OCI-LY7 (cell line): ENCODE measurements around the gene SLC9A7. TPM values are rescaled to one million over a fixed set of nuclear protein-coding genes. Genes with fewer than 3 reads are reported as not detected.

ENCODE experiments used
- BruUV-seq: library from RNA; stranded (reverse); fragments of 400-500 nt; replicated peaks from 2 replicates; lab custom pipeline; 2021; lab: Mats Ljungman, UMichigan
- CTCF ChIA-PET: fragments of 300-600 bp; sonication (Branson Sonifier 250); formaldehyde crosslinking; loops from one replicate; lab custom pipeline; 2022; ENCODE audit warnings: antibody characterized with exemption; ENCODE audit not compliant: unreplicated experiment; lab: Charles Lee
- POLR2A ChIA-PET: fragments of 300-600 bp; sonication (Branson Sonifier 250); formaldehyde crosslinking; loops from one replicate; lab custom pipeline; 2022; ENCODE audit warnings: antibody characterized with exemption; lab: Charles Lee
- DNase-seq: peaks from one replicate; pipeline ENCODE4 v3.0.0-alpha.2; 2015; ENCODE audit warnings: low spot score
- H2AFZ ChIP-seq: fragments of 200-600 bp; sonication (generic), shearing (Covaris generic); 2 replicates; pipeline ENCODE4 v1.6.1; 2014; ENCODE audit warnings: mild to moderate bottlenecking, antibody characterized with exemption, low read length, moderate library complexity
- H3K27ac ChIP-seq: fragments of 200-600 bp; sonication (generic); 2 replicates; pipeline ENCODE4 v1.5.1; 2014; ENCODE audit warnings: mixed run types, low read depth, mild to moderate bottlenecking, moderate library complexity, low read length, inconsistent platforms; ENCODE audit not compliant: poor library complexity, severe bottlenecking
- H3K36me3 ChIP-seq: fragments of 200-600 bp; sonication (generic); 2 replicates; pipeline ENCODE4 v1.6.1; 2014; ENCODE audit warnings: mild to moderate bottlenecking, antibody characterized with exemption, low read length, moderate library complexity, mixed read lengths; ENCODE audit not compliant: insufficient read depth
- H3K4me1 ChIP-seq: fragments of 200-600 bp; sonication (generic); 2 replicates; pipeline ENCODE4 v1.5.1; 2014; ENCODE audit warnings: mild to moderate bottlenecking, low read length; ENCODE audit not compliant: insufficient read depth, poor library complexity, severe bottlenecking
- H3K4me2 ChIP-seq: fragments of 200-600 bp; sonication (generic); 2 replicates; pipeline ENCODE4 v1.6.1; 2014; ENCODE audit warnings: mild to moderate bottlenecking, low read length
- H3K4me3 ChIP-seq: fragments of 200-600 bp; sonication (generic); 2 replicates; pipeline ENCODE4 v1.5.1; 2014; ENCODE audit warnings: mild to moderate bottlenecking, low read depth, low read length; ENCODE audit not compliant: poor library complexity, severe bottlenecking
- H3K79me2 ChIP-seq: fragments of 200-600 bp; sonication (generic); 2 replicates; pipeline ENCODE4 v1.6.1; 2016; ENCODE audit warnings: low read depth, mild to moderate bottlenecking, low read length, moderate library complexity, mixed read lengths; ENCODE audit not compliant: insufficient read depth
- H3K9me2 ChIP-seq: fragments of 200-600 bp; sonication (generic); 2 replicates; pipeline ENCODE4 v1.6.1; 2016; ENCODE audit warnings: mild to moderate bottlenecking, low read length, mixed read lengths; ENCODE audit not compliant: insufficient read depth
- H3K9me3 ChIP-seq: fragments of 200-600 bp; sonication (generic); 2 replicates; pipeline ENCODE4 v1.6.1; 2014; ENCODE audit warnings: mild to moderate bottlenecking, mixed run types, low read length, mixed read lengths
- H4K20me1 ChIP-seq: fragments of 200-600 bp; sonication (generic); 2 replicates; pipeline ENCODE4 v1.6.1; 2014; ENCODE audit warnings: mild to moderate bottlenecking, antibody characterized with exemption, low read length, moderate library complexity, mixed read lengths; ENCODE audit not compliant: insufficient read depth
- CTCF ChIP-seq: fragments of 200-600 bp; sonication (generic); conservative IDR thresholded peaks from 2 replicates; pipeline ENCODE4 v1.5.1; 2014; ENCODE audit warnings: mild to moderate bottlenecking, antibody characterized with exemption, low read length, moderate library complexity, mixed read lengths
- EZH2phosphoT487 ChIP-seq: fragments of 200-600 bp; sonication (generic); IDR thresholded peaks from 2 replicates; pipeline ENCODE4 v1.6.1; 2018; ENCODE audit warnings: low read depth, borderline replicate concordance, mild to moderate bottlenecking, mixed run types, antibody characterized with exemption, low read length, moderate library complexity, mixed read lengths
- intact Hi-C: fragments of 100-400 bp; cut with micrococcal nuclease; formaldehyde crosslinking; loops from one replicate; pipeline ENCODE4 v1.10.0; 2022; ENCODE audit not compliant: unreplicated experiment
- total RNA-seq, 2 experiments: library from RNA; depleted of rRNA in 1 of 2; stranded (reverse); fragments of >200 nt in 1 of 2; shearing (Covaris generic) in 1 of 2; gene quantifications; 2 replicates each; pipeline ENCODE4 v1.2.3, GENCODE V29; 2014 to 2022

SLC9A7 gene
- total RNA-seq, 2 experiments from 2014 or later, result 40.5 to 59.6 TPM

GRCh38 chrX:46611658-46612362 lies 147.1 kb downstream of the SLC9A7 start:
- H3K36me3 ChIP-seq, result peaks cover 29% of the 10 kb centered on the region
- no peak overlapping the region for H3K4me3 ChIP-seq
- no peak overlapping the region for H2AFZ ChIP-seq
- H4K20me1 ChIP-seq, result no peaks in the 10 kb centered on the region
- H3K4me2 ChIP-seq, result no peak overlapping the region
- no peak for TF ChIP-seq CTCF
- TF ChIP-seq EZH2phosphoT487, result no peak
- H3K9me2 ChIP-seq, result no peaks in the 10 kb centered on the region
- no peaks in the 10 kb centered on the region for H3K79me2 ChIP-seq
- intact Hi-C loops, result no loop called here
- POLR2A ChIA-PET, result no interaction called here
- no peak for DNase-seq
- BruUV-seq, result no TSS peak
- no peaks in the 10 kb centered on the region for H3K9me3 ChIP-seq
- no peaks in the 10 kb centered on the region for H3K4me1 ChIP-seq
- CTCF ChIA-PET, result no interaction called here
- no peak overlapping the region for H3K27ac ChIP-seq

- BruUV-seq, result no TSS peak
- H3K4me3 ChIP-seq, result no peak overlapping the region
- POLR2A ChIA-PET, result no interaction called here
Observed at GRCh38 chrX:46610070-46610658, 148.8 kb downstream of the SLC9A7 start.

More at GRCh38 chrX:46610070-46610658, 148.8 kb downstream of the SLC9A7 start:
- Histone ChIP-seq H3K27ac (no peak overlapping the region), H3K9me2 (no peaks in the 10 kb centered on the region), H3K4me1 (no peaks in the 10 kb centered on the region), H3K36me3 (peaks cover 23% of the 10 kb centered on the region), H4K20me1 (no peaks in the 10 kb centered on the region), H3K79me2 (no peaks in the 10 kb centered on the region), H3K4me2 (no peak overlapping the region), H3K9me3 (no peaks in the 10 kb centered on the region), H2AFZ (no peak overlapping the region)
- CTCF ChIA-PET, result no interaction called here
- DNase-seq, result no peak
- intact Hi-C loops, result no loop called here
- no peak for TF ChIP-seq EZH2phosphoT487
- TF ChIP-seq CTCF, result no peak
